SIG-M5 treated with dmso at 0.1 percent for 504 hours (cell line): ENCODE data around the gene C16orf74.

Source experiments
- DNase-seq: peaks from one replicate; lab custom pipeline; 2025; ENCODE audit not compliant: unreplicated experiment; lab: John Stamatoyannopoulos, UW

The C16orf74 gene

GRCh38 chr16:85659805-85660511, 90.9 kb downstream of the C16orf74 start:
- peak; percentile 41 for DNase-seq

- no peak for DNase-seq
These were observed 91.6 kb downstream of the C16orf74 start for GRCh38 chr16:85659336-85659735.

GRCh38 chr16:85658504-85659326, 92.2 kb downstream of the C16orf74 start:
- no peak for DNase-seq

GRCh38 chr16:85657996-85658395, 92.9 kb downstream of the C16orf74 start:
- DNase-seq, result no peak
